Transverse colon (tissue), 4 donors: ENCODE results near the gene NR1D1. TPM values are rescaled to one million over a fixed set of nuclear protein-coding genes. Genes with fewer than 3 reads are reported as not detected.

ENCODE experiments used
- DNase-seq: peaks from one replicate; pipeline ENCODE4 v3.0.0-alpha.2; 2019
- H3K27ac ChIP-seq, 4 donors: fragments of 200-600 bp; sonication (generic); 2 replicates each; pipeline ENCODE4 v1.5.1; 2016 to 2018; ENCODE audit warnings: inconsistent platforms in 4 of 4
- H3K27me3 ChIP-seq: fragments of 200-600 bp; sonication (generic); 2 replicates; pipeline ENCODE4 v1.5.1; 2017; ENCODE audit warnings: inconsistent platforms
- H3K36me3 ChIP-seq, 4 donors: fragments of 200-600 bp; sonication (generic); 2 replicates each; pipeline ENCODE4 v1.5.1; 2017 to 2019; ENCODE audit warnings: inconsistent platforms in 4 of 4
- H3K4me1 ChIP-seq, 4 donors: fragments of 200-600 bp; sonication (generic); 2 replicates each; pipeline ENCODE4 v1.5.1; 2017 to 2020; ENCODE audit warnings: inconsistent platforms in 4 of 4
- H3K4me3 ChIP-seq, 4 donors: fragments of 200-600 bp; sonication (generic); 1 replicate in 1 of 4; 2 replicates in 3 of 4; pipeline versions ENCODE4 v1.5.1 to v1.6.1; 2017 to 2019; ENCODE audit warnings: inconsistent platforms in 4 of 4
- H3K9me3 ChIP-seq, 2 donors: fragments of 200-600 bp; sonication (generic); 2 replicates each; pipeline ENCODE4 v1.5.1; 2017 to 2019; ENCODE audit warnings: inconsistent platforms in 2 of 2
- CTCF ChIP-seq, 5 experiments: fragments of 200-600 bp in 3 of 5; fragments of 450-650 bp in 2 of 5; sonication (generic) in 3 of 5; IDR thresholded peaks; 1 replicate in 2 of 5; 2 replicates in 3 of 5; pipeline ENCODE4 v1.5.1; 2016 to 2017; ENCODE audit warnings: antibody characterized with exemption in 5 of 5, inconsistent platforms in 3 of 5, mild to moderate bottlenecking in 2 of 5, moderate library complexity in 1 of 5
- EP300 ChIP-seq: sonication (generic); formaldehyde crosslinking; IDR thresholded peaks from one replicate; pipeline ENCODE4 v1.6.1; 2017; ENCODE audit warnings: antibody characterized with exemption, low read depth
- POLR2A ChIP-seq: fragments of 450-650 bp; IDR thresholded peaks from one replicate; pipeline ENCODE4 v1.6.1; 2016; ENCODE audit warnings: antibody characterized with exemption, mild to moderate bottlenecking, moderate library complexity
- POLR2AphosphoS5 ChIP-seq, 3 donors: sonication (generic); formaldehyde crosslinking; IDR thresholded peaks; one replicate each; pipeline ENCODE4 v1.6.1; 2016; ENCODE audit warnings: antibody characterized with exemption in 3 of 3
- WGBS, 2 donors: methylation state at CpG; one replicate each; pipeline ENCODE4 v1.1.5; 2018; ENCODE audit warnings: low coverage in 1 of 2; 5-methylcytosine and 5-hydroxymethylcytosine counted together
- in situ Hi-C, 4 donors: fragments of 200-750 bp; cut with MboI; loops; one replicate each; pipeline versions ENCODE4 v1.15.0 to v1.15.1; 2017; ENCODE audit warnings: low sequenced_read_pairs in 3 of 4, low pct_ligation_motif_present in 1 of 4, low pct_unique_long_range_greater_than_20kb in 1 of 4
- intact Hi-C: fragments of 100-400 bp; cut with DNase I; formaldehyde crosslinking; loops from one replicate; pipeline ENCODE4 v1.15.1; 2023; ENCODE audit warnings: low total_unique reads
- total RNA-seq, 4 donors: library from RNA; depleted of rRNA; stranded (reverse); fragments of >200 nt; gene quantifications; one replicate each; pipeline ENCODE4 v1.1.0, GENCODE V29; 2016

NR1D1 gene
- total RNA-seq, 4 donors from 2014 or later, result 4.8 to 18.0 (median 7.3) TPM

GRCh38 chr17:40087049-40087794 is 13.2 kb downstream of the NR1D1 start:
- H3K27me3 ChIP-seq, result no peaks in the 10 kb centered on the region
- WGBS, 2 donors, result 71 to 76% methylated on average over 1 to 6 of the region's 6 CpGs
- TF ChIP-seq POLR2A, result no peak
- in situ Hi-C loops (no loop called here), intact Hi-C loops (no loop called here)
- H3K4me1 ChIP-seq, result peaks cover 0 to 27% (median 19%) of the 10 kb centered on the region in 4 donors
- H3K27ac ChIP-seq, result peak overlapping the region in 1 of 4 donors; percentile 56
- peaks cover 0 to 42% (median 17%) of the 10 kb centered on the region in 4 donors for H3K36me3 ChIP-seq
- no peaks in the 10 kb centered on the region for H3K9me3 ChIP-seq
- no peak for DNase-seq
- no peak overlapping the region for H3K4me3 ChIP-seq

- intact Hi-C loops (no loop called here), in situ Hi-C loops (no loop called here)
- Histone ChIP-seq H3K36me3 (peaks cover 0 to 42% (median 17%) of the 10 kb centered on the region in 4 donors), H3K27me3 (no peaks in the 10 kb centered on the region), H3K9me3 (no peaks in the 10 kb centered on the region), H3K4me3 (no peak overlapping the region), H3K4me1 (peaks cover 0 to 20% (median 12%) of the 10 kb centered on the region in 4 donors), H3K27ac (peak overlapping the region in 2 of 4 donors; percentile 22 to 56)
- peak; percentile 69 for DNase-seq
- 65 to 81% methylated on average over 4 to 16 of the region's 17 CpGs for WGBS, 2 donors
- TF ChIP-seq EP300 (no peak), POLR2A (no peak), POLR2AphosphoS5 (IDR thresholded peaks at IDR 0.05) (no peak), CTCF (IDR thresholded peaks at IDR 0.05) (peak; percentile 77 to 87 (median 85))
Observed at GRCh38 chr17:40086150-40087044, 14.0 kb downstream of the NR1D1 start.

- Histone ChIP-seq H3K36me3 (peaks cover 0 to 42% (median 16%) of the 10 kb centered on the region in 4 donors), H3K4me3 (no peak overlapping the region)
- in situ Hi-C loops, result no loop called here
Observed at GRCh38 chr17:40084477-40084876, 15.9 kb downstream of the NR1D1 start.

GRCh38 chr17:40079545-40079944 is 20.8 kb downstream of the NR1D1 start:
- Histone ChIP-seq H3K4me3 (no peak overlapping the region), H3K27me3 (no peaks in the 10 kb centered on the region), H3K4me1 (peaks cover 20 to 31% (median 23%) of the 10 kb centered on the region in 4 donors), H3K36me3 (peaks cover 0 to 17% (median 3%) of the 10 kb centered on the region in 4 donors), H3K27ac (no peak overlapping the region), H3K9me3 (no peaks in the 10 kb centered on the region)
- no peak for TF ChIP-seq POLR2A
- no peak for TF ChIP-seq CTCF (IDR thresholded peaks at IDR 0.05)
- TF ChIP-seq EP300, result no peak
- TF ChIP-seq POLR2AphosphoS5 (IDR thresholded peaks at IDR 0.05), result no peak
- no peak for DNase-seq
- intact Hi-C loops (no loop called here), in situ Hi-C loops (no loop called here)
- WGBS, 2 donors, result 65 to 91% methylated on average over 2 to 3 of the region's 3 CpGs

More at GRCh38 chr17:40084477-40084876, 15.9 kb downstream of the NR1D1 start:
- whole genome bisulfite sequencing, 2 donors, result 90 to 97% methylated on average over 5 to 14 of the region's 14 CpGs
- no peaks in the 10 kb centered on the region for H3K9me3 ChIP-seq
- H3K27ac ChIP-seq, result no peak overlapping the region
- intact Hi-C loops, result no loop called here
- TF ChIP-seq POLR2AphosphoS5 (IDR thresholded peaks at IDR 0.05) (no peak), CTCF (IDR thresholded peaks at IDR 0.05) (no peak), POLR2A (no peak), EP300 (no peak)
- H3K4me1 ChIP-seq, result peaks cover 0 to 12% (median 6%) of the 10 kb centered on the region in 4 donors
- no peak for DNase-seq
- H3K27me3 ChIP-seq, result no peaks in the 10 kb centered on the region
